Gastrocnemius medialis (tissue), 4 donors: ENCODE data around the gene AEBP1.

Source experiments
- POLR2A ChIP-seq, 2 donors: fragments of 450-650 bp; IDR thresholded peaks; one replicate each; pipeline ENCODE4 v1.6.1; 2017; ENCODE audit warnings: antibody characterized with exemption in 2 of 2, mild to moderate bottlenecking in 2 of 2, moderate library complexity in 2 of 2
- TF ChIP-seq, protein P1 (sequence below), 5 experiments: fragments of 450-650 bp in 3 of 5; fragments of 200-600 bp in 2 of 5; sonication (generic) in 2 of 5; IDR thresholded peaks in 4 of 5; conservative IDR thresholded peaks in 1 of 5; 1 replicate in 4 of 5; 2 replicates in 1 of 5; pipeline ENCODE4 v1.5.1; 2016 to 2019; ENCODE audit warnings: antibody characterized with exemption in 5 of 5, mild to moderate bottlenecking in 3 of 5, moderate library complexity in 3 of 5

DNA sequence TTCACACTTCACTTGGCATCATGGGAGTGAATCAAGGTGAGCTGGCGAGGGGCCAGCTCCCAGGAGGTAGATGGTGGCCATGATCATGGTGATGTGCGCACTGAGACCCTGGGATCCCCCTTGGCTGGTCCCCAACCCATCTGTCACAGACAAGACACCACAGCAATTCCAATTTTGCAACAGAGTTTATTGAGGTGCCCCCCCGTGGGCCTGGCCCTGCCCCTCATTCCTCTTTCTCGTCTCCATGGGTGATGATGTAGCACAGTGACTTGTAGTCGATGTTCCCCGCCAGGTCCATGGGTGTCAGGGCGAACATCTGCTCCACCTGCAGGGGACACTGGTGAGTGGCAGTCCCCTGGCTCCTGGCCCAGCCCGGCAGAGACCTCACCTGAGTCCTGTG, 34.6 kb downstream of the AEBP1 start:
- TF ChIP-seq, protein P1, sequence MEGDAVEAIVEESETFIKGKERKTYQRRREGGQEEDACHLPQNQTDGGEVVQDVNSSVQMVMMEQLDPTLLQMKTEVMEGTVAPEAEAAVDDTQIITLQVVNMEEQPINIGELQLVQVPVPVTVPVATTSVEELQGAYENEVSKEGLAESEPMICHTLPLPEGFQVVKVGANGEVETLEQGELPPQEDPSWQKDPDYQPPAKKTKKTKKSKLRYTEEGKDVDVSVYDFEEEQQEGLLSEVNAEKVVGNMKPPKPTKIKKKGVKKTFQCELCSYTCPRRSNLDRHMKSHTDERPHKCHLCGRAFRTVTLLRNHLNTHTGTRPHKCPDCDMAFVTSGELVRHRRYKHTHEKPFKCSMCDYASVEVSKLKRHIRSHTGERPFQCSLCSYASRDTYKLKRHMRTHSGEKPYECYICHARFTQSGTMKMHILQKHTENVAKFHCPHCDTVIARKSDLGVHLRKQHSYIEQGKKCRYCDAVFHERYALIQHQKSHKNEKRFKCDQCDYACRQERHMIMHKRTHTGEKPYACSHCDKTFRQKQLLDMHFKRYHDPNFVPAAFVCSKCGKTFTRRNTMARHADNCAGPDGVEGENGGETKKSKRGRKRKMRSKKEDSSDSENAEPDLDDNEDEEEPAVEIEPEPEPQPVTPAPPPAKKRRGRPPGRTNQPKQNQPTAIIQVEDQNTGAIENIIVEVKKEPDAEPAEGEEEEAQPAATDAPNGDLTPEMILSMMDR (IDR thresholded peaks at IDR 0.05 in 4 of 5, conservative IDR thresholded peaks at IDR 0.05 in 1 of 5): no peak
- no peak for TF ChIP-seq POLR2A (IDR thresholded peaks at IDR 0.05)
